HL-60/S4 (cell line): ENCODE results near the gene KDM3B.
"Not testable (repeated sequence)": the region's sequence is repeated elsewhere in the genome, so short reads cannot be mapped to it uniquely, and the experiment has no call there.

ENCODE experiments used
- in situ Hi-C: fragments of 300-500 bp; cut with MboI; formaldehyde crosslinking; loops from 2 replicates; pipeline ENCODE4 v1.14.3; 2022; ENCODE audit warnings: low sequenced_read_pairs

The KDM3B gene

GRCh38 chr5:138386290-138386689, 33.8 kb downstream of the KDM3B start:
- in situ Hi-C loops = no loop called here

DNA sequence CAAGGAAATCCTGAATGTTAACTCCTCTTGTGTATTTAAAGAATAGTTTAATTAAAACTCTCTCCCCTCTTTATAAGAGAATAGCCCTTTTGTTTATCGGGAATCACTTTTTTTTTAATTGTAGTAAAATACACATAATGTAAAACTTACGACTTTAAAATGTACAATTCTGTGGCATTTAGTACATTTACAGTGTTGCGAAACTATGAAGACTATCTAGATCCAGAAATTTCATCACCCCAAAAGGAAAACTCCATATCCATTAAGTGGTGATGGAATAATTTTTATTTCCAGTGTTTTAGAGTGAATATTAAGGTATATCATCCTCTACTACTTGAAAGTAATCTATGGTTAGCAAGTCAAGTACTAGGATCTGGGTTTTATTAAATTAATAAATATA, 36.8 kb downstream of the KDM3B start:
- in situ Hi-C loops = no loop called here

GRCh38 chr5:138389911-138390310, 37.4 kb downstream of the KDM3B start:
- in situ Hi-C loops = not testable (repeated sequence)

GRCh38 chr5:138391859-138392386, 39.4 kb downstream of the KDM3B start:
- in situ Hi-C loops = no loop called here

DNA sequence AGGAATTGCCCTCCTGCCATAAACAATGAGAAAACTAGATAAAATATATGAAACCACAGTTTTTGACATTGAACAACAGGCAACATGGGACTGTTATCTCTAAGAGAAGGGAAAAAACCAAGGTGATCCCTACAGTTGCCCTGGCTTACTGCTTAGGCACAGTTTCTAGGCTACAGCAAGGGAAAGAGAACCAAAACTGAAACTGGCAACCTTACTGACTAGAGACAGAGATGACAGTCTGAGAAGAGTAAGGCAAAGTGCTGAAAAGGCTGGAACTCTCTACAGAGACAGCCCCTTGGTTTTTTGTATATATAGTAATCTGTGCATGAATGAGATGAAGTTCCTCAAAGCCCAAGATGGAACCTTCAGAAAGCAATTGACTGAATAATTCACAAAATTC, 50.2 kb downstream of the KDM3B start:
- in situ Hi-C loops = loop anchor here (25.0 kb wide), 1 partner anchor 215 kb away; the partner anchor contains the start of genes BRD8 and KIF20A

GRCh38 chr5:138408023-138408422, 55.5 kb downstream of the KDM3B start:
- in situ Hi-C loops = loop anchor here (25.0 kb wide), 1 partner anchor 221 kb away; the partner anchor contains the start of genes BRD8 and KIF20A

DNA sequence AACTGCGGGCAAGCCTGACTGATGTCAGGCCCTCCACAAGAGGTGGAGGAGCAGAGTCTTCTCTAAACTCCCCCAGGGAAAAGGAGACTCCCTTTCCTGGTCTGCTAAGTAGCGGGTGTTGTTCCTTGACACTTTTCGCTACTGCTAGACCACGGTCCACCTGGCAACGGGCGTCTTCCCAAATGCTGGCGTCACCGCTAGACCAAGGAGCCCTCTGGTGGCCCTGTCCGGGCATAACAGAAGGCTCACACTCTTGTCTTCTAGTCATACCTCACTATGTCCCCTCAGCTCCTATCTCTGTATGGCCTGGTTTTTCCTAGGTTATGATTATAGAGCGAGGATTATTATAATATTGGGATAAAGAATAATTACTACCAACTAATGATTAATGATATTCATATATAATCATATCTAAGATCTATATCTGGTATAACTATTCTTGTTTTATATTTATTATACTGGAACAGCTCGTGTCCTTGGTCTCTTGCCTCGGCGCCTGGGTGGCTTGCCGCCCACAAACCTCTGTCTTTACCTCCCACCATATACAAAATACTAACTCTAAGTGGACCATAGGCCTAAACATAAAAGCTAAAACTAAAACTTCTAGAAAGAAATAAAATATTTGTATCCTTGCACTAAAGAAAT, 58.6 kb downstream of the KDM3B start:
- in situ Hi-C loops = loop anchor here (25.0 kb wide), 1 partner anchor 224 kb away; the partner anchor contains the start of genes BRD8 and KIF20A

DNA sequence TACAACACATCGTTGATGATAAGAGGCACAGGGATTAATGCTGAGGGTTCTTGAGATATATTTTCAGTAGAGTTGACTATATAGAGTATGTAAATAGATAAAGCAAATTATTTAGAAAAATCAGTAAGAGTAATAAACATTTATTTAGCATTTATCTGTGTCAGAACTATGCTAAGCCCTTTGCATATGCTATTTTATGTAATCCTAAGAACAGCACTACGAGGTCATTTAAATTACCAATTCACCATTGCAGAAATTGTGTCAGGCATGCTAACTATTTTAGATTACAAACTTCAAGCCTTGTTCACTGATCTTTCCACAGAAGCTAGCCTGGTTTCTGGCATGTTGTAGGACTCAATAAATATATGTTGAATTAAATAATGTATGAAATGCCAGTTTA, 66.0 kb downstream of the KDM3B start:
- in situ Hi-C loops = loop anchor here (25.0 kb wide), 1 partner anchor 231 kb away; the partner anchor contains the start of genes BRD8 and KIF20A

- in situ Hi-C loops = no loop called here
Measured at GRCh38 chr5:138425079-138425478, 72.6 kb downstream of the KDM3B start.

GRCh38 chr5:138435943-138436342, 83.5 kb downstream of the KDM3B start:
- in situ Hi-C loops = no loop called here

GRCh38 chr5:138438003-138438723, 85.7 kb downstream of the KDM3B start:
- in situ Hi-C loops = no loop called here

DNA sequence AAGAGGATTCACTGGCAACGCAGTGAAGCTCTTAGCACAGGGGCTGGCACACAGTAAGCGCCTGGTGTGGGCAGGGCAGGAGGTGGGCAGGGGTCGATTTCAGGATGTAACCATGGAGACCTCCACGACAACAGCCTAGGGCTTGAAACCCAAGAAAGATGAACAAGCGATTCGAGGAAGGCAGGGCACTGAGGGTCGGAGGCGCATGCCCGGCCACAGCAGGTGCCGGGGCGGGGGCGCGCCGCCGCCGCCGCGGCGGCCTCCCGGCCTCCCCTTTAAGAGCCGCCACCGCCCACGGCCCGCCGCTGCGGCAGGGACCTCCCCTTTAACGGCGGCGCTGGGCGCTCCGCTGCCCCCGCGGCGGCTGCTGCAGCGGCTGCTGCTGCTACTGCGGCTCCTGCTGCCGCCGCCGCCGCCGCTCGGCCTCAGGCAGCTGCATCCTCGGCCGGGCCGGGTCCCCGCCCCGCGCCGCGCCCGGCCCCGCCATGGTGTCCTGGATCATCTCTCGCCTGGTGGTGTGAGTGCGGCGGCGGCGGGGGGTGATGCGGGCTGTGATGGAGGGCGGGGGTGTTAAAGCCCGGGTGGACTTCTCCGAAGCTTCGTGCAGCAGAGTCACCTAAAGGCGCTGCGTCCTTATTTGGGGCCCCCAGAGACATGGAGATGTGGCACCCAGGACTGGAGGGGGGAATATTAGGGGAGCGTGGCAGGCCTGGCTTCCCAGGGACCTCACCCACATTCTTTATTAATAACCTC, 86.4 kb downstream of the KDM3B start, which contains the start of gene REEP2:
TSS of gene REEP2 (plus strand) at position 334 of the 753 bp plus-strand sequence. CDS start at position 486, 152 bp downstream.
- in situ Hi-C loops = no loop called here

DNA sequence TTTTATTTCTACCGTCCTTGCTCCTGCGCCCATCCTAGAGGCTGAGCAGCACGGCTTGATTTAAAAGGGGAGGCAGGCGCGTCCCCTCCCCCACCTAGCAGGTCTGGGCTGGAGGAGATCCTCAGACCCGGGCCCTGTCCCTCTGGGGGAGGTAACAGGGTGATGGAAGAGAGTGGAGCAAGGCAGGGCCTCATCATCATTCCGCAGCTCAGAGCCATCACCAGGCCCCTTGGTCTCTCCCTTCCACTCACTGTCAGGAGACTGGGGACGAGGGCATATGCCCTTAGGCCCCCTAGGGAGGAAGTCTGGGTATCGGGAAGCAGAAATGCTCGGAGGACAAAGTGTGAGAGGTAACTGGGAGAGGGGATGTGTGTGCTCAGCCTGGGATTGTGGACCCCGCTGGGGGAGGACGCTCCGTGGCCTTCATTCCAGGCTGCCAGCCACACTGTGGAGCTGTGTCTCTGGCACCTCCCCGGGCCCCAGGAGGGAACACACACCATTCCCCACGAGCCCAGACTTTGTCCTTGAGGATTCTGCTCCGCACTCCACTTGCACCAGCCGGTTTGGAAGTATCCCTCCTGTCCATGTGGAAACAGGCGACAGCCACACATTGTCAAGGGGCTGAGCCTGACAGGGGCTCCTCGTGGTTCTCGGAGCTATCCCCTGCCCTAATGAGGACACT, 87.1 kb downstream of the KDM3B start:
- in situ Hi-C loops = no loop called here

DNA sequence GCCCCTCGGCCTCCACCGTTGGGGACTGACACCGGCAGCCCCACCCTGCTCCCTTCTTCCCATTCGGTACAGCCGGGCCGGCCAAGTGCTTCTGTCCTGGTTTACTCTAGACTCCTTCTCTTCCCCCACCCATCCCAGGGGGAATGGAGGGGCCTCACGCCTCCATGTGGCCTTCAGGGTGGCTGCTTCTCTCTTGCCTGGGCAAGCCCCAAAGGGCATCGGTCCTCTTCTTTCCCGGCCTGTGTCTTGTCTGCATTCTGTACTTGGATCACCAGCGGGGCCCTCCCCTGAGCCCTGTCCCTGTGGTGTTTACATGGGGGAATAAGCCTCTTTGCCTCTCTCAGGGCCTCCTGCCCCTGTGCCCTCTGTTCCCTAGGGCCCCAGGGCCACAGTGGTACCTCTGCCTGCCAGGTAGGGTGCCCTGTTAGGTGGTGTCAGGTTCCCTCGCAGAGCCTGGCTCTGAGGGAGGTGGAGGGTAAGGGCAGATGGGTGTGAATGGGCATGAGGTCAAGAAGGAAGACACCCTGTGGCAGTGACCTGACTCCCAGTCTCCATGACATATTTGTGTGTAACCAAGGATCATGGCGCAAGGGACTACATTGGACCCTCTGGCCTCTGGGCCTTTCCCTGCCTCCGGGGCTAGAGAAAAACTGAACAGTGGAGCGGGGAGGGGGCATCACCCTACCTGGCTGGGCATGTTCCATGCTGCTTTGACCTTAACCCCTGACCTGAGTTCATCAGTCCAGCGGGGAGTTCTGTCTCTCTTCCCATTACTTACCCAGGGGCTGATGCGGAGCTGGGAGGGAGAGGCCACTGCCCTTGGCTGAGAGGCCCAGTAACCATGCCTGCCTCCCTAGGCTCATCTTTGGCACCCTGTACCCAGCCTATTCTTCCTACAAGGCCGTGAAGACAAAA, 87.9 kb downstream of the KDM3B start:
- in situ Hi-C loops = no loop called here

DNA sequence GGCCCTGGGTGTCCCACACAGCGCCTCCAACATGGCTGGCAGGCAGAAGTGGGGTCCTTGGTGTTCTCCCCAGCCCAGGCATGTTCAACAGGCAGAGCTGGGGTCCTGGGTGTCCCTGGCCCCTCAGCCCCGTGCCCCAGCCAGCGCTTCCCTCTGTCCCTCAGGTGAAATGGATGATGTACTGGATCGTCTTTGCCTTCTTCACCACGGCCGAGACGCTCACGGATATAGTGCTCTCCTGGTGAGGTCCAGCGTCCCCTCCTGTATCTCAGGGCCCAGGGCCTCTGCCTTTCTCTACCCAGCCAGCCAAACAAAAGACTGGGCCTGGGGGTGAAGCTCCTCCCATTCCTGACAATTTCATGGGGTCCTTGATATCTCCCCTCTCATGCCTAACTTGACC, 88.7 kb downstream of the KDM3B start:
- in situ Hi-C loops = no loop called here

DNA sequence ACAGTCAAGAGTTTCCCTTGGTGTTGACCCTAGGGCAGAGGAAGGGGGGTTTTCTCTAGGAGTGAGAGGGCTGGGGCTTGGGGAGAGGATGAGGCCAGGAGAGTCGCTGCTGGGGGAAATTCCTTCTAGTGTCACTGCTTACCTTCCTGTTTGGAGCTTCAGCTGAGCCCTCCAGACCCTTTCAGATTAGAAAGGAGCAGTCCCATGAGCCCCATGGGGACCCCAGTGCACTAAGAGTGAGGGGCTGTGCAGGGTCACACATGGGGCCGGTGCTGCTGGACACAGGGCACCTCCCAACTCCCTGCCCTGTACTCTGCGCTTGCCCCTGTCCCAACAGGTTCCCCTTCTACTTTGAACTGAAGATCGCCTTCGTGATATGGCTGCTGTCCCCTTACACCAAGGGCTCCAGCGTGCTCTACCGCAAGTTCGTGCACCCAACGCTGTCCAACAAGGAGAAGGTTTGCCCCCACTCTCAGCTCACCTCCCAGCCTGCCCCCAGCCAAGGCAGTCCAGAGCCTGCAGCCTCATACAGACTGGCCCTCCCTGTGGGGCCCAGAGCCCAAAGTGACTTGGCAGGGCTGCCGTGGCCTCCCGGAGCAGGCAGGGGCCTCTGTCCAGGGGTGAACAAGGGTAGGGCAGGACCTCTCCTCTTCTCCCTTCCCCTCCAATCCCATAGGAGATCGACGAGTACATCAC, 91.7 kb downstream of the KDM3B start:
- in situ Hi-C loops = no loop called here

GRCh38 chr5:138444774-138445546, 92.5 kb downstream of the KDM3B start:
- in situ Hi-C loops = no loop called here
